Body of pancreas (tissue), 4 donors: Measurements from ENCODE around the gene AKIRIN1. TPM values are rescaled to one million over a fixed set of nuclear protein-coding genes. Genes with fewer than 3 reads are reported as not detected.
"Not testable (repeated sequence)": the region's sequence is repeated elsewhere in the genome, so short reads cannot be mapped to it uniquely, and the experiment has no call there.

ENCODE experiments used
- ATAC-seq: fragments of 150-250 bp; one replicate; pipeline ENCODE4 v1.9.1; 2016
- DNase-seq, 4 donors: peaks; one replicate each; pipeline ENCODE4 v3.0.0-alpha.2; 2019
- H3K27ac ChIP-seq, 4 donors: fragments of 200-600 bp; sonication (generic); 1 replicate in 3 of 4; 2 replicates in 1 of 4; pipeline versions ENCODE4 v1.5.1 to v1.6.1; 2016 to 2019; ENCODE audit warnings: mild to moderate bottlenecking in 1 of 4, mixed read lengths in 1 of 4, moderate library complexity in 1 of 4
- H3K27me3 ChIP-seq, 2 donors: fragments of 200-600 bp; sonication (generic); one replicate each; pipeline ENCODE4 v1.6.0; 2016; ENCODE audit warnings: mild to moderate bottlenecking in 1 of 2
- H3K36me3 ChIP-seq, 2 donors: fragments of 200-600 bp; sonication (generic); replicated peaks in 1 of 2; 2 replicates each; pipeline ENCODE4 v1.5.1; 2016; ENCODE audit warnings: low read depth in 2 of 2; ENCODE audit not compliant: insufficient read depth in 1 of 2
- H3K4me1 ChIP-seq: fragments of 200-600 bp; sonication (generic); one replicate; pipeline ENCODE4 v1.6.0; 2016
- H3K4me3 ChIP-seq, 2 donors: fragments of 200-600 bp; sonication (generic); 1 replicate in 1 of 2; 2 replicates in 1 of 2; pipeline ENCODE4 v1.5.1; 2016 to 2019
- H3K9me3 ChIP-seq, 3 donors: fragments of 200-600 bp; sonication (generic); 1 replicate in 2 of 3; 2 replicates in 1 of 3; pipeline ENCODE4 v1.5.1; 2016
- POLR2A ChIP-seq, 3 donors: fragments of 450-650 bp; IDR thresholded peaks; one replicate each; pipeline ENCODE4 v1.6.1; 2016; ENCODE audit warnings: antibody characterized with exemption in 3 of 3, mild to moderate bottlenecking in 2 of 3
- WGBS, 2 donors: methylation state at CpG; one replicate each; pipeline ENCODE4 v1.1.5; 2017; 5-methylcytosine and 5-hydroxymethylcytosine counted together
- intact Hi-C: fragments of 100-400 bp; cut with DNase I; formaldehyde crosslinking; loops from one replicate; pipeline ENCODE4 v1.15.1; 2023
- total RNA-seq, 2 donors: library from RNA; depleted of rRNA; stranded (reverse); fragments of >200 nt; gene quantifications; one replicate each; pipeline ENCODE4 v1.1.0, GENCODE V29; 2016
- TF ChIP-seq, protein P1 (sequence below), 7 experiments: fragments of 450-650 bp in 4 of 7; fragments of 200-600 bp in 3 of 7; sonication (generic) in 3 of 7; IDR thresholded peaks; one replicate each; pipeline ENCODE4 v1.5.1; 2016 to 2019; ENCODE audit warnings: antibody characterized with exemption in 7 of 7

AKIRIN1 gene
- total RNA-seq, 2 donors from 2014 or later = 17.8 to 20.5 TPM

- TF ChIP-seq POLR2A (IDR thresholded peaks at IDR 0.05) = no peak
- DNase-seq = peak in 3 of 4 donors; percentile 13 to 39 (median 19)
- ATAC-seq = peak; percentile 71
- H3K27me3 ChIP-seq = no peaks in the 10 kb centered on the region
- no peaks in the 10 kb centered on the region for H3K4me1 ChIP-seq
- no peak overlapping the region for H3K4me3 ChIP-seq
- intact Hi-C loops = no loop called here
- H3K27ac ChIP-seq = peak overlapping the region in 1 of 4 donors; percentile 41
- H3K9me3 ChIP-seq = no peaks in the 10 kb centered on the region
- 74 to 76% methylated on average over 12 of the region's 12 CpGs for WGBS, 2 donors
- no peaks in the 10 kb centered on the region for H3K36me3 ChIP-seq
These were observed 56.5 kb downstream of the AKIRIN1 start for GRCh38 chr1:39047374-39048229.

DNA sequence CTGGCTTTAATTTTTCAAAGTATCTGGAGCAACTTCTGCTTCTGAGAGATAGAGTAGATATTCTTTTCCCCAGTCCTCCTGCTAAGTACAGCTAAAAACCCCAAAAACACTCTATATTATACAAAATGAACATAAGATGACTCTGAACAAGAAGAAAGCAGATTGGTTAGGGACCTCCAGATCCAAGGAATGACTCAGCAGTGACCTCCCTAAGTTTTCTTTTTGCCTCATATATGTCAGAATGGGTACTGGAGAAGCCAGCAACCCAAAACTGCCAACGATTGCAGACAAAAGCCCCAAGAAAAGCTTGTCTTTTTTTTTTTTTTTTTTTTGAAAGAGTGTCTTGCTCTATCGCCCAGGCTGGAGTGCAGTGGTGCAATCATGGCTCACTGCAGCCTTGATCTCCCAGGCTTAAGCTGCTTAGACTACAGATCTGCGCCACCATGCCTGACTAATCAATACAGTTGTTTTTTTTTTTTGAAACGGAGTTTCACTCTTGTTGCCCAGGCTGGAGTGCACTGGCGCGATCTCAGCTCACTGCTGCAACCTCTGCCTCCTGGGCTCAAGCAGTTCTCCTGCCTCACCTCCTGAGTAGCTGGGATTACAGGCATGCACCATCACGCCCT lies 57.8 kb downstream of the AKIRIN1 start:
- TF ChIP-seq POLR2A (IDR thresholded peaks at IDR 0.05) = no peak
- TF ChIP-seq, protein P1, sequence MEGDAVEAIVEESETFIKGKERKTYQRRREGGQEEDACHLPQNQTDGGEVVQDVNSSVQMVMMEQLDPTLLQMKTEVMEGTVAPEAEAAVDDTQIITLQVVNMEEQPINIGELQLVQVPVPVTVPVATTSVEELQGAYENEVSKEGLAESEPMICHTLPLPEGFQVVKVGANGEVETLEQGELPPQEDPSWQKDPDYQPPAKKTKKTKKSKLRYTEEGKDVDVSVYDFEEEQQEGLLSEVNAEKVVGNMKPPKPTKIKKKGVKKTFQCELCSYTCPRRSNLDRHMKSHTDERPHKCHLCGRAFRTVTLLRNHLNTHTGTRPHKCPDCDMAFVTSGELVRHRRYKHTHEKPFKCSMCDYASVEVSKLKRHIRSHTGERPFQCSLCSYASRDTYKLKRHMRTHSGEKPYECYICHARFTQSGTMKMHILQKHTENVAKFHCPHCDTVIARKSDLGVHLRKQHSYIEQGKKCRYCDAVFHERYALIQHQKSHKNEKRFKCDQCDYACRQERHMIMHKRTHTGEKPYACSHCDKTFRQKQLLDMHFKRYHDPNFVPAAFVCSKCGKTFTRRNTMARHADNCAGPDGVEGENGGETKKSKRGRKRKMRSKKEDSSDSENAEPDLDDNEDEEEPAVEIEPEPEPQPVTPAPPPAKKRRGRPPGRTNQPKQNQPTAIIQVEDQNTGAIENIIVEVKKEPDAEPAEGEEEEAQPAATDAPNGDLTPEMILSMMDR (IDR thresholded peaks at IDR 0.05) = no peak
- no peaks in the 10 kb centered on the region for H3K27me3 ChIP-seq
- WGBS, 2 donors = 72 to 84% methylated on average over 7 of the region's 7 CpGs
- H3K36me3 ChIP-seq = no peaks in the 10 kb centered on the region
- intact Hi-C loops = no loop called here
- H3K4me3 ChIP-seq = no peak overlapping the region
- ATAC-seq (no peak), DNase-seq (no peak)
- no peaks in the 10 kb centered on the region for H3K9me3 ChIP-seq
- H3K27ac ChIP-seq = no peak overlapping the region
- no peaks in the 10 kb centered on the region for H3K4me1 ChIP-seq

DNA sequence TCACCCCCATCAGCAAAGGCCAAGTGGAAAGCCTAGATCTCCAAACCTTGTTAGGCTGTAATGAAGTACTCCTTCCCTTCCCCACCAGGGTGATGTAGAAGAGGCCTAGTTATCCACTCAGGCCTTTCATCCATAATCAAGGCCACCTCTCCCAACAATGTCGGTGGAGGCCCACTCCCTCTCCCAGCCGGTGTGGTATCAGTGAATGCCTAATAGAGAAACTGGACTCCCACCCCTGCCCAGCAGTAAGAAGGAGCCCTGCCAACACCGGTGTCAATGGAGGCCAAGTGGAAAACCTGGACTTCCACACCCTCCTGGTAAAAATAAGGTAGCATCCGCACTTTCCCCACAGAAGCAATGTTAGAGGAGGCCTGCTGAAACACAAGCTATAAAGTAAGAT lies 58.9 kb downstream of the AKIRIN1 start:
- H3K9me3 ChIP-seq = no peaks in the 10 kb centered on the region

GRCh38 chr1:39051193-39051850 lies 60.2 kb downstream of the AKIRIN1 start:
- DNase-seq, intact Hi-C loops, H3K4me1 ChIP-seq, H3K4me3 ChIP-seq, H3K27ac ChIP-seq, H3K36me3 ChIP-seq, H3K9me3 ChIP-seq, H3K27me3 ChIP-seq, ATAC-seq: not testable (repeated sequence)
- WGBS, 2 donors = 80 to 92% methylated on average over 11 of the region's 11 CpGs

More for the DNA sequence above, 58.9 kb downstream of the AKIRIN1 start:
- Histone ChIP-seq H3K4me3 (no peak overlapping the region), H3K27me3 (no peaks in the 10 kb centered on the region), H3K4me1 (no peaks in the 10 kb centered on the region), H3K27ac (no peak overlapping the region), H3K36me3 (no peaks in the 10 kb centered on the region)
- DNase-seq (no peak), ATAC-seq (no peak)
- TF ChIP-seq, protein P1 (IDR thresholded peaks at IDR 0.05) = no peak
- no peak for TF ChIP-seq POLR2A (IDR thresholded peaks at IDR 0.05)
- WGBS, 2 donors = 93 to 94% methylated on average over 4 of the region's 4 CpGs
- intact Hi-C loops = no loop called here

DNA sequence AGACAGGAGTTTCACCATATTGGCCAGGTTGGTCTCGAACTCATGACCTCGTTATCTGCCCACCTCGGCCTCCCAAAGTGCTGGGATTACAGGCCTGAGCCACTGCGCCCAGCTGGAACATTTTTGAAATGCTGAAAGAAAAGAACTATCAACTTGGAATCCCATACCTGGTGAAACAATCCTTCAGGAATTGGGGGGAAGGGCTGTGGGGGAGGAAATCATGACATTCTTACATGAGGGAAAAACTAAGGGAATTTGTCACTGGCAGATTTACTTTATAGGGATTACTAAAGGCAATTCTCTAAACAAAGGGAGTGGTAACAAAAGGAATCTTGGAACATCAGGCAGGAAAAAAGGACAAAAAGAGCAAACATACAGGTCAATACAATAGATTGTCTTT lies 60.9 kb downstream of the AKIRIN1 start:
- WGBS, 2 donors = 90 to 92% methylated on average over 4 of the region's 4 CpGs
- Histone ChIP-seq H3K4me3 (no peak overlapping the region), H3K27me3 (no peaks in the 10 kb centered on the region), H3K27ac (no peak overlapping the region), H3K4me1 (no peaks in the 10 kb centered on the region), H3K9me3 (no peaks in the 10 kb centered on the region), H3K36me3 (no peaks in the 10 kb centered on the region)
- TF ChIP-seq, protein P1 (IDR thresholded peaks at IDR 0.05) = no peak
- no peak for TF ChIP-seq POLR2A (IDR thresholded peaks at IDR 0.05)
- ATAC-seq = no peak
- intact Hi-C loops = no loop called here
- DNase-seq = no peak

GRCh38 chr1:39055213-39055710 lies 64.2 kb downstream of the AKIRIN1 start:
- intact Hi-C loops, H3K9me3 ChIP-seq, H3K4me3 ChIP-seq, H3K27me3 ChIP-seq, ATAC-seq, H3K36me3 ChIP-seq, DNase-seq, H3K4me1 ChIP-seq, H3K27ac ChIP-seq: not testable (repeated sequence)
- 90 to 92% methylated on average over 8 of the region's 8 CpGs for WGBS, 2 donors
